GM12878 (cell line): Measurements from ENCODE around the gene CADM2. TPM values are rescaled to one million over a fixed set of nuclear protein-coding genes. Genes with fewer than 3 reads are reported as not detected.

Source experiments
- ATAC-seq: fragments of 200-7000 bp; cut with Tn5 transposase; 3 replicates; pipeline ENCODE4 v1.9.1; 2020; ENCODE audit warnings: mild to moderate bottlenecking, moderate library complexity
- BruUV-seq: library from RNA; stranded (reverse); fragments of 400-500 nt; replicated peaks from 2 replicates; lab custom pipeline; 2021; lab: Mats Ljungman, UMichigan
- CTCF ChIA-PET: fragments of 300-600 bp; sonication (Branson Sonifier 250); formaldehyde crosslinking; extraction: SDS; loops from one replicate; lab custom pipeline; 2021; ENCODE audit warnings: inconsistent platforms; lab: Yijun Ruan, JAX
- POLR2A ChIA-PET: fragments of 350-600 bp; formaldehyde crosslinking; extraction: SDS; loops from one replicate; lab custom pipeline; 2021; ENCODE audit warnings: inconsistent platforms; lab: Charles Lee
- RAD21 ChIA-PET: fragments of 300-600 bp; sonication (Branson Sonifier 250); formaldehyde crosslinking; loops from one replicate; lab custom pipeline; 2023; ENCODE audit warnings: antibody characterized with exemption; ENCODE audit not compliant: unreplicated experiment; lab: Charles Lee
- SMC1A ChIA-PET: fragments of 300-600 bp; sonication (Branson Sonifier 250); formaldehyde crosslinking; loops from one replicate; lab custom pipeline; 2023; ENCODE audit not compliant: unreplicated experiment, uncharacterized antibody; lab: Charles Lee
- DNase-seq: peaks from one replicate; pipeline ENCODE4 v3.0.0-alpha.2; 2011; ENCODE audit warnings: low read depth, low spot score
- FAIRE-seq: peaks from 3 replicates; lab custom pipeline; 2011; peaks lifted over from hg19 to GRCh38; lab: Jason Lieb, UNC
- H2AFZ ChIP-seq: 2 replicates; pipeline ENCODE4 v1.6.0; 2011; ENCODE audit warnings: low read depth, low read length, control low read depth; ENCODE audit not compliant: control insufficient read depth
- H3K27ac ChIP-seq: 2 replicates; pipeline ENCODE4 v1.5.1; 2011; ENCODE audit warnings: control low read depth; ENCODE audit not compliant: control insufficient read depth, insufficient read depth
- H3K27me3 ChIP-seq, 2 experiments: replicated peaks in 1 of 2; 2 replicates each; pipeline versions ENCODE4 v1.6.0 to v1.6.1; 2011; ENCODE audit warnings: low read length in 1 of 2; ENCODE audit not compliant: control insufficient read depth in 2 of 2, insufficient read depth in 2 of 2
- H3K36me3 ChIP-seq, 2 experiments: 2 replicates each; pipeline ENCODE4 v1.5.1; 2011; ENCODE audit warnings: low read length in 1 of 2; ENCODE audit not compliant: control insufficient read depth in 2 of 2, insufficient read depth in 2 of 2
- H3K4me1 ChIP-seq: 2 replicates; pipeline ENCODE4 v1.6.1; 2011; ENCODE audit warnings: mild to moderate bottlenecking, low read length, moderate library complexity, mixed read lengths; ENCODE audit not compliant: control insufficient read depth, insufficient read depth
- H3K4me2 ChIP-seq: 2 replicates; pipeline ENCODE4 v1.6.0; 2011; ENCODE audit warnings: control low read depth; ENCODE audit not compliant: control insufficient read depth, insufficient read depth
- H3K4me3 ChIP-seq: fragments of 200-600 bp; sonication (generic); 2 replicates; pipeline ENCODE4 v1.5.1; 2016
- H3K79me2 ChIP-seq: 2 replicates; pipeline ENCODE4 v1.6.0; 2011; ENCODE audit warnings: low read length; ENCODE audit not compliant: control insufficient read depth, insufficient read depth
- H3K9ac ChIP-seq: 2 replicates; pipeline ENCODE4 v1.8.0; 2011; ENCODE audit warnings: low read length, control low read depth, mixed read lengths; ENCODE audit not compliant: control insufficient read depth, insufficient read depth
- H3K9me3 ChIP-seq: replicated peaks from 3 replicates; pipeline ENCODE4 v1.5.1; 2011; ENCODE audit warnings: mild to moderate bottlenecking, low read length; ENCODE audit not compliant: control insufficient read depth, insufficient read depth
- H4K20me1 ChIP-seq: 2 replicates; pipeline ENCODE4 v1.6.0; 2011; ENCODE audit not compliant: control insufficient read depth, insufficient read depth
- CREB1 ChIP-seq: IDR thresholded peaks from 2 replicates; pipeline ENCODE4 v1.6.1; 2012; ENCODE audit warnings: low read depth, mild to moderate bottlenecking, inconsistent platforms
- KLF5 ChIP-seq: fragments of 450-650 bp; IDR thresholded peaks from 2 replicates; pipeline ENCODE4 v1.6.1; 2014; ENCODE audit warnings: mild to moderate bottlenecking; ENCODE audit not compliant: partially characterized antibody
- SMC3 ChIP-seq: IDR thresholded peaks from 2 replicates; pipeline ENCODE4 v1.6.1; 2011; ENCODE audit warnings: low read length, improper control_type of control experiment, borderline replicate concordance
- SPI1 ChIP-seq: IDR thresholded peaks from 2 replicates; pipeline ENCODE4 v1.6.1; 2011; ENCODE audit warnings: low read depth, mild to moderate bottlenecking, low read length, moderate library complexity, borderline replicate concordance; ENCODE audit not compliant: insufficient read depth
- ZBED1 ChIP-seq: IDR thresholded peaks from 2 replicates; pipeline ENCODE4 v1.6.1; 2016; ENCODE audit warnings: borderline replicate concordance
- ZNF384 ChIP-seq: IDR thresholded peaks from 2 replicates; pipeline ENCODE4 v1.6.1; 2012; ENCODE audit warnings: low read depth, mild to moderate bottlenecking, low read length, improper control_type of control experiment, borderline replicate concordance
- WGBS: methylation state at CpG from one replicate; pipeline ENCODE4 v1.1.6; 2016; ENCODE audit warnings: low lambda C conversion rate; ENCODE audit not compliant: insufficient replicate concordance, insufficient coverage; ENCODE audit errors: missing lambda C conversion rate; 5-methylcytosine and 5-hydroxymethylcytosine counted together
- in situ Hi-C: fragments of 300-500 bp; cut with MboI; formaldehyde crosslinking; loops from 9 replicates; pipeline ENCODE4 v1.14.3; 2018; ENCODE audit warnings: mixed read lengths
- intact Hi-C: fragments of 100-400 bp; cut with micrococcal nuclease; formaldehyde crosslinking; loops from one replicate; pipeline ENCODE4 v1.14.2; 2022; ENCODE audit not compliant: unreplicated experiment
- polyA plus RNA-seq, 11 experiments: library from polyadenylated mRNA; depleted of rRNA in 4 of 11; unstranded in 6 of 11; stranded (reverse) in 5 of 11; fragments of >200 nt; fragmentation: Nextera tagmentation in 4 of 11; fragmentation: Illumina TruSeq in 1 of 11; extraction: Ambion mirVana in 4 of 11; extraction: Trizol in 1 of 11; gene quantifications; 1 replicate in 1 of 11; 2 replicates in 10 of 11; pipeline versions ENCODE4 v1.2.1 to v1.2.3, GENCODE V29; 2011 to 2016; ENCODE audit warnings: inconsistent platforms in 2 of 11, missing spikeins in 2 of 11, low read depth in 1 of 11
- total RNA-seq, 4 experiments: library from RNA; depleted of rRNA in 3 of 4; stranded (reverse); fragments of >200 nt in 3 of 4; fragmentation: Illumina TruSeq in 1 of 4; extraction: Trizol in 1 of 4; gene quantifications; 2 replicates each; pipeline versions ENCODE4 v1.2.1 to v1.2.3, GENCODE V29; 2013 to 2021
- TF ChIP-seq, protein P1 (sequence below): fragments of 450-650 bp; IDR thresholded peaks from 2 replicates; pipeline ENCODE4 v1.6.1; 2017; ENCODE audit warnings: mild to moderate bottlenecking, moderate library complexity

CADM2 gene
- total and polyA plus RNA-seq, 10 of the 15 experiments (the other 5 are each of a cell fraction or from before 2014, with no cell fraction given) = 0.13 TPM; not detected in 9

GRCh38 chr3:85228966-85229365, 270.2 kb downstream of the CADM2 start:
- intact Hi-C loops (no loop called here), in situ Hi-C loops (no loop called here)
- ATAC-seq (no peak), FAIRE-seq (no peak), DNase-seq (no peak)
- ChIA-PET SMC1A (no interaction called here), RAD21 (no interaction called here), CTCF (no interaction called here), POLR2A (no interaction called here)
- no TSS peak for BruUV-seq
- Histone ChIP-seq H3K9ac (no peak overlapping the region), H3K4me3 (no peak overlapping the region), H3K4me1 (no peaks in the 10 kb centered on the region), H3K9me3 (no peaks in the 10 kb centered on the region), H3K36me3 (no peaks in the 10 kb centered on the region), H3K79me2 (no peaks in the 10 kb centered on the region), H3K4me2 (no peak overlapping the region), H3K27me3 (no peaks in the 10 kb centered on the region), H2AFZ (no peak overlapping the region), H4K20me1 (no peaks in the 10 kb centered on the region), H3K27ac (no peak overlapping the region)
- 13% methylated on average over 6 of the region's 6 CpGs for WGBS
- TF ChIP-seq KLF5 (no peak), SMC3 (no peak), CREB1 (no peak), ZNF384 (no peak), ZBED1 (no peak), SPI1 (no peak)
- TF ChIP-seq, protein P1, sequence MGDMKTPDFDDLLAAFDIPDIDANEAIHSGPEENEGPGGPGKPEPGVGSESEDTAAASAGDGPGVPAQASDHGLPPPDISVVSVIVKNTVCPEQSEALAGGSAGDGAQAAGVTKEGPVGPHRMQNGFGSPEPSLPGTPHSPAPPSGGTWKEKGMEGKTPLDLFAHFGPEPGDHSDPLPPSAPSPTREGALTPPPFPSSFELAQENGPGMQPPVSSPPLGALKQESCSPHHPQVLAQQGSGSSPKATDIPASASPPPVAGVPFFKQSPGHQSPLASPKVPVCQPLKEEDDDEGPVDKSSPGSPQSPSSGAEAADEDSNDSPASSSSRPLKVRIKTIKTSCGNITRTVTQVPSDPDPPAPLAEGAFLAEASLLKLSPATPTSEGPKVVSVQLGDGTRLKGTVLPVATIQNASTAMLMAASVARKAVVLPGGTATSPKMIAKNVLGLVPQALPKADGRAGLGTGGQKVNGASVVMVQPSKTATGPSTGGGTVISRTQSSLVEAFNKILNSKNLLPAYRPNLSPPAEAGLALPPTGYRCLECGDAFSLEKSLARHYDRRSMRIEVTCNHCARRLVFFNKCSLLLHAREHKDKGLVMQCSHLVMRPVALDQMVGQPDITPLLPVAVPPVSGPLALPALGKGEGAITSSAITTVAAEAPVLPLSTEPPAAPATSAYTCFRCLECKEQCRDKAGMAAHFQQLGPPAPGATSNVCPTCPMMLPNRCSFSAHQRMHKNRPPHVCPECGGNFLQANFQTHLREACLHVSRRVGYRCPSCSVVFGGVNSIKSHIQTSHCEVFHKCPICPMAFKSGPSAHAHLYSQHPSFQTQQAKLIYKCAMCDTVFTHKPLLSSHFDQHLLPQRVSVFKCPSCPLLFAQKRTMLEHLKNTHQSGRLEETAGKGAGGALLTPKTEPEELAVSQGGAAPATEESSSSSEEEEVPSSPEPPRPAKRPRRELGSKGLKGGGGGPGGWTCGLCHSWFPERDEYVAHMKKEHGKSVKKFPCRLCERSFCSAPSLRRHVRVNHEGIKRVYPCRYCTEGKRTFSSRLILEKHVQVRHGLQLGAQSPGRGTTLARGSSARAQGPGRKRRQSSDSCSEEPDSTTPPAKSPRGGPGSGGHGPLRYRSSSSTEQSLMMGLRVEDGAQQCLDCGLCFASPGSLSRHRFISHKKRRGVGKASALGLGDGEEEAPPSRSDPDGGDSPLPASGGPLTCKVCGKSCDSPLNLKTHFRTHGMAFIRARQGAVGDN = no peak
